Adrenal gland (tissue), 12 donors: ENCODE results near the gene PPP2R2C. TPM values are rescaled to one million over a fixed set of nuclear protein-coding genes. Genes with fewer than 3 reads are reported as not detected.

ENCODE experiments used
- DNase-seq, 7 donors: peaks; one replicate each; pipeline ENCODE4 v3.0.0-alpha.2; 2019 to 2020
- H3K27ac ChIP-seq, 5 donors: fragments of 200-600 bp; sonication (generic) in 4 of 5; 1 replicate in 3 of 5; 2 replicates in 2 of 5; pipeline versions ENCODE4 v1.5.1 to v1.8.0; 2016 to 2020; ENCODE audit warnings: mild to moderate bottlenecking in 1 of 5
- H3K27me3 ChIP-seq: fragments of 200-600 bp; 2 replicates; pipeline ENCODE4 v1.8.0; 2021
- H3K36me3 ChIP-seq, 2 donors: fragments of 200-600 bp; replicated peaks in 1 of 2; 1 replicate in 1 of 2; 2 replicates in 1 of 2; pipeline versions ENCODE4 v1.5.1 to v1.8.0; 2018 to 2022
- H3K4me1 ChIP-seq, 2 donors: fragments of 200-600 bp; replicated peaks in 1 of 2; 1 replicate in 1 of 2; 2 replicates in 1 of 2; pipeline versions ENCODE4 v1.5.1 to v1.8.0; 2018 to 2021
- H3K4me3 ChIP-seq, 4 donors: fragments of 200-600 bp; sonication (generic) in 3 of 4; one replicate each; pipeline ENCODE4 v1.5.1; 2016 to 2018
- H3K9me3 ChIP-seq, 3 donors: fragments of 200-600 bp; sonication (generic) in 1 of 3; replicated peaks in 1 of 3; 1 replicate in 2 of 3; 2 replicates in 1 of 3; pipeline versions ENCODE4 v1.5.1 to v1.8.0; 2016 to 2021
- CTCF ChIP-seq, 6 experiments: fragments of 450-650 bp in 4 of 6; fragments of 200-600 bp in 2 of 6; sonication (generic) in 1 of 6; IDR thresholded peaks; 1 replicate in 5 of 6; 2 replicates in 1 of 6; pipeline versions ENCODE4 v1.5.1 to v1.8.0; 2016 to 2021; ENCODE audit warnings: antibody characterized with exemption in 6 of 6, mild to moderate bottlenecking in 2 of 6, moderate library complexity in 1 of 6
- POLR2A ChIP-seq, 2 donors: fragments of 450-650 bp; IDR thresholded peaks; one replicate each; pipeline ENCODE4 v1.6.1; 2017; ENCODE audit warnings: antibody characterized with exemption in 2 of 2, mild to moderate bottlenecking in 2 of 2, moderate library complexity in 1 of 2
- WGBS, 4 donors: extraction: QIAGEN DNeasy Blood & Tissue Kit in 2 of 4; methylation state at CpG; one replicate each; pipeline versions ENCODE4 v1.1.5 to v1.1.7; 2013 to 2017; 5-methylcytosine and 5-hydroxymethylcytosine counted together
- intact Hi-C, 2 donors: fragments of 100-400 bp; cut with DNase I; formaldehyde crosslinking; loops; one replicate each; pipeline versions ENCODE4 v1.14.1 to v1.15.0; 2022 to 2023
- polyA plus RNA-seq, 3 donors: library from polyadenylated mRNA; stranded (reverse); fragments of 200-250 nt in 2 of 3; fragments of 350-450 nt in 1 of 3; fragmentation: Illumina TruSeq in 1 of 3; extraction: RNeasy Lipid Tissue Mini Kit (QIAGEN cat#74804) in 1 of 3; gene quantifications; one replicate each; pipeline ENCODE4 v1.2.3, GENCODE V29; 2013 to 2014
- total RNA-seq, 9 donors: library from RNA; depleted of rRNA in 4 of 9; stranded (reverse); fragments of >200 nt in 4 of 9; fragments of 120-200 nt in 1 of 9; fragmentation: NEBNext Ultra II Directional in 1 of 9; extraction: Animal tissue kit (Norgen Biotek cat#: 25700) in 1 of 9; gene quantifications; one replicate each; pipeline versions ENCODE4 v1.1.0 to v1.2.4, GENCODE V29; 2013 to 2023
- donor health status: healthy with polysubstance abuse.
- donor health status: Bipolar disorder and iron deficiency.
- donor health status: DM: yes; HTN: yes; CAD: no.
- donor health status: DM: no; HTN: no; CAD: no.
- donor health status: DM: no; HTN: no; CAD: no.
- donor health status: DM: yes; HTN: yes; CAD: no.

Gene PPP2R2C
- total and polyA plus RNA-seq, 12 donors = 0.17 to 7.2 (median 2.0) TPM; not detected in 3

- Histone ChIP-seq H3K9me3 (no peaks in the 10 kb centered on the region), H3K27me3 (no peaks in the 10 kb centered on the region), H3K4me3 (no peak overlapping the region), H3K27ac (no peak overlapping the region), H3K36me3 (no peaks in the 10 kb centered on the region), H3K4me1 (no peaks in the 10 kb centered on the region)
- WGBS, 4 donors = 72 to 76% (median 75%) methylated on average over 10 of the region's 10 CpGs
- TF ChIP-seq POLR2A (IDR thresholded peaks at IDR 0.05) = no peak
- TF ChIP-seq CTCF (IDR thresholded peaks at IDR 0.05) = no peak
- intact Hi-C loops = no loop called here
- no peak for DNase-seq
Measured at GRCh38 chr4:6368096-6368495, 104.3 kb downstream of the PPP2R2C start.

GRCh38 chr4:6367371-6367851 is 105.0 kb downstream of the PPP2R2C start:
- intact Hi-C loops = no loop called here
- H3K9me3 ChIP-seq = no peaks in the 10 kb centered on the region
- no peak overlapping the region for H3K27ac ChIP-seq
- no peak for TF ChIP-seq POLR2A (IDR thresholded peaks at IDR 0.05)
- TF ChIP-seq CTCF (IDR thresholded peaks at IDR 0.05) = no peak
- DNase-seq = no peak
- no peaks in the 10 kb centered on the region for H3K27me3 ChIP-seq
- no peak overlapping the region for H3K4me3 ChIP-seq
- no peaks in the 10 kb centered on the region for H3K4me1 ChIP-seq
- no peaks in the 10 kb centered on the region for H3K36me3 ChIP-seq
- 42 to 67% (median 46%) methylated on average over 5 to 8 of the region's 8 CpGs for WGBS, 4 donors

- WGBS, 4 donors = 74 to 85% (median 77%) methylated on average over 4 to 5 of the region's 5 CpGs
- H3K27me3 ChIP-seq = no peaks in the 10 kb centered on the region
- intact Hi-C loops = no loop called here
Measured at GRCh38 chr4:6366581-6366980, 105.8 kb downstream of the PPP2R2C start.

GRCh38 chr4:6365545-6366086 is 106.8 kb downstream of the PPP2R2C start:
- Histone ChIP-seq H3K36me3 (no peaks in the 10 kb centered on the region), H3K4me3 (no peak overlapping the region), H3K9me3 (no peaks in the 10 kb centered on the region), H3K27ac (no peak overlapping the region), H3K27me3 (no peaks in the 10 kb centered on the region), H3K4me1 (no peaks in the 10 kb centered on the region)
- TF ChIP-seq CTCF (IDR thresholded peaks at IDR 0.05) = no peak
- no peak for TF ChIP-seq POLR2A (IDR thresholded peaks at IDR 0.05)
- DNase-seq = no peak
- 70 to 81% (median 77%) methylated on average over 13 of the region's 13 CpGs for WGBS, 4 donors
- intact Hi-C loops = no loop called here

More at GRCh38 chr4:6366581-6366980, 105.8 kb downstream of the PPP2R2C start:
- Histone ChIP-seq H3K4me1 (no peaks in the 10 kb centered on the region), H3K9me3 (no peaks in the 10 kb centered on the region), H3K4me3 (no peak overlapping the region), H3K27ac (no peak overlapping the region), H3K36me3 (no peaks in the 10 kb centered on the region)
- TF ChIP-seq POLR2A (IDR thresholded peaks at IDR 0.05) (no peak), CTCF (IDR thresholded peaks at IDR 0.05) (no peak)
- no peak for DNase-seq
